Activated CD8-positive, alpha-beta T cell treated with anti-CD3 and anti-CD28 coated beads for 36 hours (primary cell): ENCODE results near the gene PRG3. TPM values are rescaled to one million over a fixed set of nuclear protein-coding genes. Genes with fewer than 3 reads are reported as not detected.
A peak's percentile ranks its signal among the peaks of the same experiment; 100 is the strongest.

ENCODE experiments used
- ATAC-seq: fragments of 200-7000 bp; cut with Tn5 transposase; one replicate; pipeline ENCODE4 v1.10.0; 2021; ENCODE audit warnings: mild to moderate bottlenecking, moderate library complexity
- CTCF ChIA-PET: fragments of 350-600 bp; sonication (Branson Sonifier 250); formaldehyde crosslinking; loops from one replicate; lab custom pipeline; 2021; ENCODE audit warnings: antibody characterized with exemption; lab: Charles Lee
- POLR2A ChIA-PET: fragments of 350-600 bp; sonication (Branson Sonifier 250); formaldehyde crosslinking; loops from one replicate; lab custom pipeline; 2021; ENCODE audit warnings: antibody characterized with exemption; lab: Charles Lee
- DNase-seq: peaks from one replicate; pipeline ENCODE4 v3.0.0-alpha.2; 2020
- H3K27ac Mint-ChIP-seq: one replicate; pipeline ENCODE4 v1.8.0; 2021; ENCODE audit warnings: mild to moderate bottlenecking, mixed read lengths
- H3K27me3 Mint-ChIP-seq: one replicate; pipeline ENCODE4 v1.8.0; 2021; ENCODE audit warnings: mixed read lengths
- H3K36me3 Mint-ChIP-seq: one replicate; pipeline ENCODE4 v1.8.0; 2021; ENCODE audit warnings: low read depth, mixed read lengths
- H3K4me1 Mint-ChIP-seq: one replicate; pipeline ENCODE4 v1.8.0; 2021; ENCODE audit warnings: low read depth, mixed read lengths
- H3K4me3 Mint-ChIP-seq: one replicate; pipeline ENCODE4 v1.8.0; 2021; ENCODE audit warnings: mild to moderate bottlenecking, moderate library complexity, mixed read lengths
- H3K9me3 Mint-ChIP-seq: one replicate; pipeline ENCODE4 v1.8.0; 2021; ENCODE audit warnings: mixed read lengths
- CTCF ChIP-seq: fragments of 200-600 bp; IDR thresholded peaks from one replicate; pipeline ENCODE4 v1.8.0; 2022; ENCODE audit warnings: antibody characterized with exemption, mild to moderate bottlenecking
- intact Hi-C: fragments of 100-400 bp; cut with micrococcal nuclease; formaldehyde crosslinking; loops from one replicate; pipeline ENCODE4 v1.10.0; 2022
- total RNA-seq, 2 experiments: library from RNA; stranded (reverse); gene quantifications; one replicate each; pipeline ENCODE4 v1.2.3, GENCODE V29; 2021

The PRG3 gene
- total RNA-seq, 2 experiments from 2014 or later, result not detected

- peaks cover 78% of the 10 kb centered on the region for H3K36me3 Mint-ChIP-seq
- intact Hi-C loops, result loop anchor here (2.0 kb wide), 1 partner anchor 17 kb away; no protein-coding TSS in a partner anchor
- peaks cover 53% of the 10 kb centered on the region for H3K4me1 Mint-ChIP-seq
- peak overlapping the region; percentile 95 for H3K27ac Mint-ChIP-seq
- no peak for DNase-seq
- peak overlapping the region; percentile 92 for H3K4me3 Mint-ChIP-seq
- ChIA-PET CTCF (interaction anchor here (0.8 to 7.1 kb wide), 9 partner anchors 16 to 143 kb away, joined by 3 to 84 read pairs (median 4); partner anchors contain the start of gene UBE2L6), POLR2A (interaction anchor here (0.8 to 15.1 kb wide), 10 partner anchors 10 to 103 kb away, joined by 3 to 264 read pairs (median 4); partner anchors contain the start of genes RTN4RL2 and SLC43A1)
- no peaks in the 10 kb centered on the region for H3K9me3 Mint-ChIP-seq
- H3K27me3 Mint-ChIP-seq, result no peaks in the 10 kb centered on the region
- no peak for TF ChIP-seq CTCF
- ATAC-seq, result no peak
These were observed 43.3 kb upstream of the PRG3 start for GRCh38 chr11:57424137-57424791.

- ATAC-seq, result no peak
- intact Hi-C loops, result no loop called here
- ChIA-PET CTCF (interaction anchor here (1.0 to 1.6 kb wide), 4 partner anchors 16 to 104 kb away, joined by 4 to 6 read pairs (median 4); no protein-coding TSS in a partner anchor), POLR2A (interaction anchor here (1.1 to 15.1 kb wide), 3 partner anchors 8 to 62 kb away, joined by 3 to 264 read pairs (median 6); no protein-coding TSS in a partner anchor)
- Mint-ChIP-seq H3K4me1 (peaks cover 61% of the 10 kb centered on the region), H3K27ac (peak overlapping the region; percentile 81), H3K36me3 (peaks cover 93% of the 10 kb centered on the region), H3K4me3 (peak overlapping the region; percentile 92), H3K9me3 (no peaks in the 10 kb centered on the region), H3K27me3 (no peaks in the 10 kb centered on the region)
- TF ChIP-seq CTCF, result no peak
- no peak for DNase-seq
These were observed 41.7 kb upstream of the PRG3 start for GRCh38 chr11:57422669-57423068.

- H3K9me3 Mint-ChIP-seq, result no peaks in the 10 kb centered on the region
- H3K36me3 Mint-ChIP-seq, result peaks cover 98% of the 10 kb centered on the region
- H3K27me3 Mint-ChIP-seq, result no peaks in the 10 kb centered on the region
- no peak for ATAC-seq
- peaks cover 62% of the 10 kb centered on the region for H3K4me1 Mint-ChIP-seq
- ChIA-PET CTCF (interaction anchor here (1.0 to 1.6 kb wide), 6 partner anchors 16 to 105 kb away, joined by 3 to 6 read pairs (median 4); partner anchors contain the start of gene PRG3), POLR2A (interaction anchor here (1.1 to 15.1 kb wide), 2 partner anchors 21 to 63 kb away, joined by 3 to 264 read pairs; no protein-coding TSS in a partner anchor)
- no peak for TF ChIP-seq CTCF
- intact Hi-C loops, result no loop called here
- DNase-seq, result no peak
- peak overlapping the region; percentile 81 for H3K27ac Mint-ChIP-seq
- H3K4me3 Mint-ChIP-seq, result peak overlapping the region; percentile 92
These were observed 40.9 kb upstream of the PRG3 start for GRCh38 chr11:57421805-57422204.

DNA sequence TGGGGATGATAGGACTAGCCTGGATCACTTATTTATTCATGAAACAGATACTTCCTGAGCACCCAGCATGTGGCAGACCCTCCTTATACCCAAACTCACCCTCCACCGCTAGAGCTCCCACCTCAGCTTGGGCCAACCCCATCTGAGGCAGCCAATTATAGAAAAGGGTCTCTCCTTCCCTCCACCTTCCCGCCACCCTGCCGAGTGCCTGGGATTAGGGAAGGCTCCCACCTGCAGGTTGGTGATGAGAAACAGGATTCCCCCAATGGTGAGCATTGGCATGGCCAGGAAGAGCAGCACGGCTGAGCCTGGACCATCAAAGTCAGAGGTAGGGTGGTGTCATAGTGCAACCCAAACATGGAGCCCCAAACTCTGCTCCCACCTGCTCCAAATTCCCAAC is 40.1 kb upstream of the PRG3 start:
- intact Hi-C loops, result no loop called here
- CTCF ChIA-PET, result interaction anchor here (0.9 to 1.2 kb wide), 3 partner anchors 37 to 76 kb away, joined by 3 read pairs; partner anchors contain the start of gene PRG3

More for the DNA sequence above, 40.1 kb upstream of the PRG3 start:
- POLR2A ChIA-PET, result interaction anchor here (15.1 kb wide), 1 partner anchor 20 kb away, joined by 264 read pairs; no protein-coding TSS in a partner anchor
- Mint-ChIP-seq H3K4me3 (no peak overlapping the region), H3K9me3 (no peaks in the 10 kb centered on the region), H3K4me1 (peaks cover 68% of the 10 kb centered on the region), H3K36me3 (peaks cover 98% of the 10 kb centered on the region), H3K27ac (no peak overlapping the region), H3K27me3 (no peaks in the 10 kb centered on the region)
- ATAC-seq (no peak), DNase-seq (no peak)
- TF ChIP-seq CTCF, result no peak
